ENCODE measurements around the gene ERC2. TPM values are rescaled to one million over a fixed set of nuclear protein-coding genes. Genes with fewer than 3 reads are reported as not detected.

Gene ERC2
- total and polyA plus RNA-seq, 2 donors (not counting 3 experiments of a cell fraction or from before 2014, with no cell fraction given): 5.6 to 15.5 TPM

DNA sequence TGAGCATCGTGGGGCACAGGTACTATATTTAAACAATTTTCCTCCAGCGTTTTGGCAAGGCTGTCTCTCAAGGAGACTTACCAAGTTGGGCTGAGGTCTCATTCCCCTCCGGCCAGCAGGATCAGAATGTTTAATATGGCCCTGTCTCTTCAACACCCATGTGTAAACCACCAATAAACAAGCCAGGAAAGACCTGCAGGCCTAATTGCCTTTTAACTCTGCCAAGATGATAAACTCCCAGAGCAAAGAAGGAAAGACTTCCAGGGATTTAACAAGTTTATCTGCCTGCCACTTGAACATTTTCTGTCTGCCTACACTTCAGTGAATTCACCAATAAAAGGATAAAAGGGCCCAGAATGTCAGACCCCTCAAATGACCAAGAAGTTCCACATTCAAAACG is 850.9 kb downstream of the ERC2 start:
- H3K4me3 ChIP-seq (replicated peaks in 1 of 3; ENCODE audit: insufficient read depth in 1 of 3, low read depth in 1 of 3, low read length in 3 of 3): no peak overlapping the region
- FAIRE-seq (no peak), DNase-seq (ENCODE audit: low read depth, low spot score) (no peak)
- no peaks in the 10 kb centered on the region for H3K79me2 ChIP-seq (ENCODE audit: control insufficient read depth, insufficient read depth, low read length)
- H3K27ac ChIP-seq (ENCODE audit: insufficient read depth, low read depth, low read length): no peak overlapping the region
- no peaks in the 10 kb centered on the region for H3K36me3 ChIP-seq (ENCODE audit: control insufficient read depth in 2 of 2, extremely low read depth in 1 of 2, insufficient read depth in 2 of 2, low read length in 2 of 2)
- CTCF ChIA-PET: interaction anchor here (0.6 to 1.2 kb wide), 2 partner anchors 14 to 55 kb away, joined by 3 to 4 read pairs; no protein-coding TSS in a partner anchor
- peaks cover 15% of the 10 kb centered on the region for H3K4me1 ChIP-seq (ENCODE audit: control insufficient read depth, extremely low read depth, insufficient read depth, low read length)
- H3K4me2 ChIP-seq (ENCODE audit: insufficient read depth, low read length): no peak overlapping the region
- H3K27me3 ChIP-seq (ENCODE audit: control insufficient read depth in 2 of 2, insufficient read depth in 2 of 2, low read length in 2 of 2): no peaks in the 10 kb centered on the region
- dilution Hi-C loops (cut with MboI; ENCODE audit: extremely low pct_ligation_motif_present, low sequenced_read_pairs): no loop called here
- no peaks in the 10 kb centered on the region for H4K20me1 ChIP-seq (replicated peaks; ENCODE audit: control insufficient read depth, extremely low read depth, insufficient read depth, low read length)
- intact Hi-C loops (cut with micrococcal nuclease): no loop called here
- H2AFZ ChIP-seq (ENCODE audit: low read depth, low read length): no peak overlapping the region
- no TSS peak for BruUV-seq (replicated peaks)
- TF ChIP-seq GATA2 (IDR thresholded peaks at IDR 0.05; ENCODE audit: insufficient read depth, insufficient read length, low read depth, low read length): no peak
- no peak for TF ChIP-seq EZH2 (IDR thresholded peaks at IDR 0.05; ENCODE audit: borderline replicate concordance, low read depth, low read length, severe bottlenecking)
- TF ChIP-seq MYC (IDR thresholded peaks at IDR 0.05; ENCODE audit: low read depth, low read length): no peak
- TF ChIP-seq MAX (IDR thresholded peaks at IDR 0.05; ENCODE audit: insufficient read depth, insufficient read length): no peak
- no peak for TF ChIP-seq FOS (IDR thresholded peaks at IDR 0.05; ENCODE audit: borderline replicate concordance, insufficient read depth, low read length)
- no peak for TF ChIP-seq POLR2A (IDR thresholded peaks at IDR 0.05; ENCODE audit: low read depth, low read length)
- no peak for TF ChIP-seq CTCF (IDR thresholded peaks at IDR 0.05; ENCODE audit: extremely low read depth in 1 of 2, insufficient read depth in 1 of 2, low read depth in 1 of 2, low read length in 2 of 2)
- no peak for TF ChIP-seq JUN (IDR thresholded peaks at IDR 0.05; ENCODE audit: borderline replicate concordance, insufficient read depth, insufficient read length, low read depth)
- no peak for TF ChIP-seq POLR2AphosphoS5 (IDR thresholded peaks at IDR 0.05; ENCODE audit: insufficient read depth, low read depth, low read length)
- H3K9ac ChIP-seq (replicated peaks; ENCODE audit: extremely low read depth, insufficient read depth, low read length): no peak overlapping the region
- no peaks in the 10 kb centered on the region for H3K9me3 ChIP-seq (replicated peaks; ENCODE audit: control insufficient read depth, insufficient read depth, low read length)
- POLR2A ChIA-PET: no interaction called here
- no peaks in the 10 kb centered on the region for H3K9me1 ChIP-seq (replicated peaks; ENCODE audit: control insufficient read depth, extremely low read depth, insufficient read depth, low read length)
